ENCODE data around the gene ZNF549. TPM values are rescaled to one million over a fixed set of nuclear protein-coding genes. Genes with fewer than 3 reads are reported as not detected.

The ZNF549 gene
- total and polyA plus RNA-seq, 2 of the 13 experiments (the other 11 are each of a cell fraction or from before 2014, with no cell fraction given): 2.8 to 6.4 TPM

- TF ChIP-seq, protein P1, sequence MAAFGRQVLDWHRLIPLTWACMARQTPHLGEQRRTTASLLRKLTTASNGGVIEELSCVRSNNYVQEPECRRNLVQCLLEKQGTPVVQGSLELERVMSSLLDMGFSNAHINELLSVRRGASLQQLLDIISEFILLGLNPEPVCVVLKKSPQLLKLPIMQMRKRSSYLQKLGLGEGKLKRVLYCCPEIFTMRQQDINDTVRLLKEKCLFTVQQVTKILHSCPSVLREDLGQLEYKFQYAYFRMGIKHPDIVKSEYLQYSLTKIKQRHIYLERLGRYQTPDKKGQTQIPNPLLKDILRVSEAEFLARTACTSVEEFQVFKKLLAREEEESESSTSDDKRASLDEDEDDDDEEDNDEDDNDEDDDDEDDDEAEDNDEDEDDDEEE (CRISPR knock-in tag; IDR thresholded peaks at IDR 0.05): no peak
- no peak for TF ChIP-seq ZFP82 (CRISPR knock-in tag; IDR thresholded peaks at IDR 0.05; ENCODE audit: borderline replicate concordance)
- TF ChIP-seq AHR (CRISPR knock-in tag; IDR thresholded peaks at IDR 0.05): no peak
- TF ChIP-seq ZNF383 (CRISPR knock-in tag; IDR thresholded peaks at IDR 0.05; ENCODE audit: borderline replicate concordance): no peak
- peak; percentile 51; the same call in 1 of the 2 replicates for TF ChIP-seq ZNF230 (CRISPR knock-in tag; IDR thresholded peaks at IDR 0.05)
- no peak for TF ChIP-seq EHMT2 (IDR thresholded peaks at IDR 0.05; ENCODE audit: borderline replicate concordance, low read depth, low read length)
- TF ChIP-seq E2F5 (CRISPR knock-in tag; conservative IDR thresholded peaks at IDR 0.05): no peak
- no peak for TF ChIP-seq ZNF121 (CRISPR knock-in tag; IDR thresholded peaks at IDR 0.05)
- 0 out of 2 replicates have a peak, but pooled peaks have one; percentile 48 for TF ChIP-seq ZNF782 (CRISPR knock-in tag; IDR thresholded peaks at IDR 0.05; ENCODE audit: borderline replicate concordance)
- TF ChIP-seq BHLHE40 (IDR thresholded peaks at IDR 0.05; ENCODE audit: low read length): no peak
- no peak for TF ChIP-seq ZNF253 (CRISPR knock-in tag; IDR thresholded peaks at IDR 0.05; ENCODE audit: borderline replicate concordance)
- no peak for TF ChIP-seq RNF2 (conservative IDR thresholded peaks at IDR 0.05; ENCODE audit: low read depth)
- no peak for TF ChIP-seq ZUFSP (CRISPR knock-in tag; IDR thresholded peaks at IDR 0.05; ENCODE audit: borderline replicate concordance)
- peak; percentile 62; the same call in 1 of the 2 replicates for TF ChIP-seq KMT2A (CRISPR knock-in tag; IDR thresholded peaks at IDR 0.05)
- TF ChIP-seq ZNF30 (CRISPR knock-in tag; IDR thresholded peaks at IDR 0.05): no peak
- TF ChIP-seq ZNF816 (CRISPR knock-in tag; IDR thresholded peaks at IDR 0.05; ENCODE audit: borderline replicate concordance): no peak
- TF ChIP-seq SIX4 (CRISPR knock-in tag; IDR thresholded peaks at IDR 0.05): peak; percentile 30; the same call in 1 of the 2 replicates
- peak; percentile 27; the same call in 1 of the 2 replicates for TF ChIP-seq ZNF556 (CRISPR knock-in tag; IDR thresholded peaks at IDR 0.05; ENCODE audit: borderline replicate concordance)
- no peak for TF ChIP-seq SOX13 (IDR thresholded peaks at IDR 0.05)
- no peak for TF ChIP-seq SOX13 (CRISPR knock-in tag; conservative IDR thresholded peaks at IDR 0.05 in 1 of 2, IDR thresholded peaks at IDR 0.05 in 1 of 2)
- TF ChIP-seq, protein P2, sequence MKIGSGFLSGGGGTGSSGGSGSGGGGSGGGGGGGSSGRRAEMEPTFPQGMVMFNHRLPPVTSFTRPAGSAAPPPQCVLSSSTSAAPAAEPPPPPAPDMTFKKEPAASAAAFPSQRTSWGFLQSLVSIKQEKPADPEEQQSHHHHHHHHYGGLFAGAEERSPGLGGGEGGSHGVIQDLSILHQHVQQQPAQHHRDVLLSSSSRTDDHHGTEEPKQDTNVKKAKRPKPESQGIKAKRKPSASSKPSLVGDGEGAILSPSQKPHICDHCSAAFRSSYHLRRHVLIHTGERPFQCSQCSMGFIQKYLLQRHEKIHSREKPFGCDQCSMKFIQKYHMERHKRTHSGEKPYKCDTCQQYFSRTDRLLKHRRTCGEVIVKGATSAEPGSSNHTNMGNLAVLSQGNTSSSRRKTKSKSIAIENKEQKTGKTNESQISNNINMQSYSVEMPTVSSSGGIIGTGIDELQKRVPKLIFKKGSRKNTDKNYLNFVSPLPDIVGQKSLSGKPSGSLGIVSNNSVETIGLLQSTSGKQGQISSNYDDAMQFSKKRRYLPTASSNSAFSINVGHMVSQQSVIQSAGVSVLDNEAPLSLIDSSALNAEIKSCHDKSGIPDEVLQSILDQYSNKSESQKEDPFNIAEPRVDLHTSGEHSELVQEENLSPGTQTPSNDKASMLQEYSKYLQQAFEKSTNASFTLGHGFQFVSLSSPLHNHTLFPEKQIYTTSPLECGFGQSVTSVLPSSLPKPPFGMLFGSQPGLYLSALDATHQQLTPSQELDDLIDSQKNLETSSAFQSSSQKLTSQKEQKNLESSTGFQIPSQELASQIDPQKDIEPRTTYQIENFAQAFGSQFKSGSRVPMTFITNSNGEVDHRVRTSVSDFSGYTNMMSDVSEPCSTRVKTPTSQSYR (CRISPR knock-in tag; IDR thresholded peaks at IDR 0.05; ENCODE audit: borderline replicate concordance): no peak
- 0 out of 2 replicates have a peak, but pooled peaks have one; percentile 29 for TF ChIP-seq NFE2L1 (CRISPR knock-in tag; IDR thresholded peaks at IDR 0.05; ENCODE audit: borderline replicate concordance)
- no peak for TF ChIP-seq ZNF224 (CRISPR knock-in tag; IDR thresholded peaks at IDR 0.05)
- no peak for TF ChIP-seq HNRNPH1 (optimal IDR thresholded peaks at IDR 0.05; ENCODE audit: low read depth, low read length)
- no peak for TF ChIP-seq ZNF720 (CRISPR knock-in tag; IDR thresholded peaks at IDR 0.05)
These were observed 51.5 kb downstream of the ZNF549 start, which contains the start of gene ZNF416 (continued) for GRCh38 chr19:57578487-57579205.

All from HepG2 (cell line).